ENCODE measurements around the gene TXNDC9.
"Not testable (repeated sequence)": the region's sequence is repeated elsewhere in the genome, so short reads cannot be mapped to it uniquely, and the experiment has no call there.

TXNDC9 gene, protein sequence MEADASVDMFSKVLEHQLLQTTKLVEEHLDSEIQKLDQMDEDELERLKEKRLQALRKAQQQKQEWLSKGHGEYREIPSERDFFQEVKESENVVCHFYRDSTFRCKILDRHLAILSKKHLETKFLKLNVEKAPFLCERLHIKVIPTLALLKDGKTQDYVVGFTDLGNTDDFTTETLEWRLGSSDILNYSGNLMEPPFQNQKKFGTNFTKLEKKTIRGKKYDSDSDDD

DNA sequence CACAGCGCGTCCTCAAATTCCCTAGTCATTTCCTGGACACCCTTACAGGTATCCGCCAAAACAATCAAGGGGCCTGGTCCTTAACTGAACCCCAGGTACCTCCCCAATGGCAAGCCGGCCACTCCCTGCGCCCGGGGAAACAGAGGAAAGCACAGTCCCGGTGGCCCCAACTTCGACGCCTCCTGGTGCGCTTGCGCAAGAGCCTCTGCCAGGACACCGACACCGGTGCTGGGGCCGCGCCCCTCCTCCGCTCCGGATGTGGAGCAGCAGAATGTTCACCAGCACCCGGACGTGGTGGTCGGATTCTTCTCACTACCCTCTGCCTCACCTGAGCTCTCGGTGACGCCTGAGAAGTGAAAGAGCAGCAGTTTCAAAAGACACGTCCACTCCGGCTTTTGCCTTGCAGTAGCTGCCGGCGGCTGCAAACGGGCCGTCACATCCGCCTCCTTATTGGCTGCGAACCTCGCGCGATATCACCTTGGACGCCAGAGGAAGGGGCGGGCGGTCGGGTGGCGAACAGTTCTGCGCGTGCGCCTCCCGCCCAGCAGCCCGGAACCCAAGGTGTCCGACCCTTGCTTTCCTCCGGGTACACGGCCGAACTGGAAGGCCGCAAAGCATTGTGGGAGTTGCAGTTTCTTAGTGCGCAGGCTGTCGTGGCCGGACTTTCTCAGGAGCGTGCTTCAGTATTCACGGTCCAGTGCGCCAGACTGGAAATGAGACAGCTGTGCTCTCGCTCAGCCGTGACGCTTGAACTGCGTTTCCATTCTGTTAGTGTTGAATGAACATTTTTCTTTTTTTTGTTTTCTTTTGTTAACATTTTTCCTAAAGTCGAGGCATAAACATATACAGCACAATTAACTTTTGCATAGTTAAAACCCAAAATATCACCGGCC is at the start of gene TXNDC9:
Gene TXNDC9 (minus strand): TSS at position 423 of the 893 bp plus-strand sequence. CDS start 3,123 bp downstream, outside the sequence.
- TF ChIP-seq GATA1 (IDR thresholded peaks at IDR 0.05; ENCODE audit: low read depth, low read length) (no peak), POLR2A (IDR thresholded peaks at IDR 0.05; ENCODE audit: low read length) (peak; percentile 93)

DNA sequence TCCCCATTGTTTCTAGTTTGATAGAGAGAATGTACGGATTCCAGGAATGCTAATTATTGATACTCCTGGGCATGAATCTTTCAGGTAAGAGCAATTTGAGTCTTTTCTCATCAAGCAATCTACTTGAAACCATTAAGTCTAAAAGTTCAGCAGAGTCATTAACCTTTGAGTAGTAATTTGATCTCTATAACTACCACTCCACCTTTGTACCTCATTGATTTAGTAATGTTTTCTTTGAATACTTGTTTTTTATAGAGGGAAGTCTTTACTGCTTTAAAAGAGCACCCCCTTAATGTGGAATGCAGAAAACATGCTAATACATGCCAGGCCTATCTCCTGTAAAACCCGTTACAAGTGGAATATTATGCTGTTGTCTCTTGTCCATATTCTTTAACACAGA is 46.0 kb upstream of the TXNDC9 start:
- DNase-seq: no peak
- TF ChIP-seq GATA1 (IDR thresholded peaks at IDR 0.05; ENCODE audit: low read depth, low read length): no peak
- no peak for TF ChIP-seq POLR2A (IDR thresholded peaks at IDR 0.05; ENCODE audit: low read length)

More for the DNA sequence above, at the start of gene TXNDC9:
- peak; percentile 100 for DNase-seq

DNA sequence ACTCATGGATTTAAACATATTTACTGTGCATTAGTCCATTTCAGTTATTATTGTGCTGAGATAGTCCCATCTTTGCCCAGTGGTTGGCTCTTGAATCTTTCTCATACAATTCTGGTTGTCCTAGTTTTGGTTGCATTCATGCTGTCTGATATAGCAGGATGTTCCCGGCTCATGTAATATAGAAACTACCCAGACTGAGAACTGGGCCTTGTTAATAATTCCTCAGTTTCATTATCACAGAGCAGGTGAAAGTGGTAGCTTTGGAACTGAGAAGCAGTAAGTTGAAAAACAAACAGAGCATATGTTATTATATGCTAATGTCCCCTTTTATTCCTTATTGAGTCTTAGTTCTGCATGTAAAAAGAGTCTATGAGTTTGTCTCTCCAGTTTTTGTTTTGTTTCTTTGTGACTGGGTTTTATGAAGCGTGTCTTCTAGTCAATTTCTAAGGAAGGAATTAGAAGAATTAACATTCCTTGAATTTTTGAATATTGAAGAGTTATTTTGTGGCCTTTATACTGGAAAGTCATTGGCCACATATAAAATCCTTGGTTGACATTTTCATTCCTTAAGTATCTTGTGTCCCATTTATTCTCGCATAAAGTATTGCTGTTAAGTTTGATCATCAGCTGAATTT is 44.4 kb upstream of the TXNDC9 start:
- DNase-seq: no peak

DNA sequence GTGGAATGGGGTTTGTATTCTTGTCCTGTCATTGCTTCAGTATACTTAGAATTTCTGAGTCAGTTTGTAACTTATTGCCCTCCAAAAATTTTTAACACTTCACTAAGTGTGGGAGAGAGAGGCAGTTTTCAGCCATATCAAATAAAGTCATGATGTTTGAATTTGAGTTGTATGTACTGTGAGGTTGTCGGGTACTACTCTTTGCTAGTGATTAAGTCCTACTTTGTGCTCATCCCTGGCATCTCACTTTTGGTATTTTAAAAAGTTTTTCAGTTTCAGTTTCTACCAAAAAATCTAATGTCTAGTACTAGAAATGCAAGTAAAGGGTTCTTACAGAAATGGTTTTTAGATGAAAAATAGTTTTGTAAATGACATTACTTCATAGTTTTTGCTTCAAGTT is 41.7 kb upstream of the TXNDC9 start:
- no peak for DNase-seq
- TF ChIP-seq POLR2A (IDR thresholded peaks at IDR 0.05; ENCODE audit: low read length) (no peak), GATA1 (IDR thresholded peaks at IDR 0.05; ENCODE audit: low read depth, low read length) (no peak)

More for the DNA sequence above, 44.4 kb upstream of the TXNDC9 start:
- TF ChIP-seq GATA1 (IDR thresholded peaks at IDR 0.05; ENCODE audit: low read depth, low read length) (no peak), POLR2A (IDR thresholded peaks at IDR 0.05; ENCODE audit: low read length) (no peak)

DNA sequence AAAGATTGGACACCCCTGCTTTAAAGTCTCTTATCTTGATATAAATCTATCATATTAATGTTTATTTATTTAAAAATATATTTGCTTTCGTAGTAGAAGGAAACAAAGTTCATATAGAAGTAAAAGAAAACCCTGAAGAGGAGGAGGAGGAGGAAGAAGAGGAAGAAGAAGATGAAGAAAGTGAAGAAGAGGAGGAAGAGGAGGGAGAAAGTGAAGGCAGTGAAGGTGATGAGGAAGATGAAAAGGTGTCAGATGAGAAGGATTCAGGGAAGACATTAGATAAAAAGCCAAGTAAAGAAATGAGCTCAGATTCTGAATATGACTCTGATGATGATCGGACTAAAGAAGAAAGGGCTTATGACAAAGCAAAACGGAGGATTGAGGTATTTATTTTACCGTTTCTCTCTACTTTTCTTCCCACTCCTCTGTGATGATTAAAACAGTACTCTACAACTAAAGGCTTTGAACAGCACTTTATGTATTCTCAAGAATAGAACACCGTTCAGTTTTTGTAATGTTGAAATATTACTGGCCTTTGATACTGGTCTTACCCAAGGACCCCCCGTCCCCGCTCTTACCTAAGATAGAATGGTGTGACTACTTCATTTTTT is 40.2 kb upstream of the TXNDC9 start:
- TF ChIP-seq POLR2A (IDR thresholded peaks at IDR 0.05; ENCODE audit: low read length): no peak
- no peak for TF ChIP-seq GATA1 (IDR thresholded peaks at IDR 0.05; ENCODE audit: low read depth, low read length)
- DNase-seq: no peak

DNA sequence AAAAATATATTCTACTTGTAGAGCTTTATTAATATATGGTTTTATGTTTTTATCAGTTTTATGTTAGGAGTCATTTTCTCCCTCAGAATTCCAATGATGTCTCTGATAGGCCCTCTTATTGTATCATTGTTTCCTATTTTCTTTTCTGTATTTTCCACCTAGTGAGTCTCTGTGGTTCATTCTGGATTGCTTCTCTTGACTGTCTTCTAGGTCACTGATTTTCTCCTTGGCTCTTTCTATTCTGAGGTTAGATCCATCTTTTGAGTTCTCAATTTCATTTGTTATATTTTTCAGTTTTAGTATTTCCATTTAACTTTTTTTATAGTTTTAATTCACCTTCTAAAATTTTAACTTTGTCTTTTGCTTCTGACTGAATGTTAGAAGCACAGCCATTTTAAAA is 38.6 kb upstream of the TXNDC9 start:
- DNase-seq: no peak
- TF ChIP-seq GATA1 (IDR thresholded peaks at IDR 0.05; ENCODE audit: low read depth, low read length) (no peak), POLR2A (IDR thresholded peaks at IDR 0.05; ENCODE audit: low read length) (no peak)

DNA sequence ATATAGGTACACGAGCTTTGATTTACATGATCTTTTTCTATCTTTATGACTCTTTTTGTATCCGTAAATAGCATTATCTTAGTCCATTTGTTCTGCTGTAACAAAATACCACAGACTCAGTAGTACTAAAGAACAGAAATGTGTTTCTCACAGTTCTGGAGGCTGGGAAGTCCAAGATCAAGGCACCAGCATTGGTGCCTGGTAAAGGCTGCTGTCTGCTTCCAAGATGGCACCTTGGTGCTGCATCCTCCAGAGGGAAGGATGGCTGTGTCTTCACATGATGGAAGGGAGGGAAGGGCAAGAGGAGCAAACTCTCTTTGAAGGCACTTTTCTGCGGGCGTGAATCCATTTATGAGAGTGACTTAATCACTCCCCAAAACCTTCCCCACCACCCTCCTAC is 37.0 kb upstream of the TXNDC9 start:
- TF ChIP-seq GATA1 (IDR thresholded peaks at IDR 0.05; ENCODE audit: low read depth, low read length): no peak
- no peak for TF ChIP-seq POLR2A (IDR thresholded peaks at IDR 0.05; ENCODE audit: low read length)

DNA sequence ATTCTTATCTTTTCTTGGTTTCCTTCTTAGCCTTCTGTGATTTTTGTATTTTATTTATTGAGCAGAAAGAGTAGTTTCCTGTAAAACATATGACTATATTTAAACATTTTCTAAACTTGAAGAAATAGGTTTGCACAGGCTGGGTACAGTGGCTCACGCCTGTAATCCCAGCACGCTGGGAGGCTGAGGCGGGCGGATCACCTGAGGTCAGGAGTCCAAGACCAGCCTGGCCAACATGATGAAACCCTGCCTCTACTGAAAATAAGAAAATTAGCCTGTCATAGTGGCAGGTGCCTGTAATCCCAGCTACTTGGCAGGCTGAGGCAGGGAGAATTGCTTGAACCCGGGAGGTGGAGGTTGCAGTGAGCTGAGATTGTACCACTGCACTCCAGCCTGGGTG is 32.7 kb upstream of the TXNDC9 start:
- not testable (repeated sequence) for DNase-seq

More for the DNA sequence above, 37.0 kb upstream of the TXNDC9 start:
- DNase-seq: no peak

DNA sequence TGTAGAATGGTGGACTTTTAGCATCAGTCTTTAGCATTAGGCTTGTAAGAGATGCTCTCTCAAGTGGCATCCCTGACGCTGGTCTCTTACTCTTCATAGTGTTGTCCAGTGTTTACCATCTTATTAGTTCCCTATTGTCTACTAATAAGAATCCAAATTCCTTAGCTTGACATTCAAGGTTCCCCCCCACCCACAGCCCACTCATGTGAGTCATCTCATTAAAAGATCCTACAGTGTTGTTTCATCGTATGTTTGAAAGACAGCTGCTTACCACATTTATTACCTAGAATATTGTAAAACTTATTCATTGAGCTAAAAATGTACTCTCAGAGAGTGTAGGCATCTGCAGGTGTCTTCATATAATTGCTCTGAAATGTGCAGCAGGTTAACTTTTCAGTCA is 29.5 kb upstream of the TXNDC9 start:
- no peak for DNase-seq

DNA sequence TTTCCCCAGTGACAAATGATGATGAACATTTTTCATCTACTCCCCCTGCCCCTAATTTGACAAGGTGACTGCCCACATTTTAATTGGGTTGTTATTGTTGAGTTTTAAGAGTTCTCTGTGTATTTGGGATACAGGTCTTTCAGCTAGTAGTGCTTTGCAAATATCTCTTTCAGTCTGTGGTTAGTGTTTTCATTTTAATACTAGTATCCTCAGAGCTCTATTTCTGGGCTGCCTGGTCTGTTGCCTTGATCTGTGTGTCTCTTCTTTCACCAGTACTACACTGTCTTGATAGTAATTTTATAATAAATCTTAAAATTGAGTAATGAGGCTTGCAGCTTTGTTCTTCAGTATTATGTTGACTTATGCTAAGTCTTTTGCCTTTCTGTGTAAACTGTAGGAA is 20.7 kb upstream of the TXNDC9 start:
- DNase-seq: no peak
- TF ChIP-seq POLR2A (IDR thresholded peaks at IDR 0.05; ENCODE audit: low read length) (no peak), GATA1 (IDR thresholded peaks at IDR 0.05; ENCODE audit: low read depth, low read length) (no peak)

More for the DNA sequence above, 29.5 kb upstream of the TXNDC9 start:
- TF ChIP-seq POLR2A (IDR thresholded peaks at IDR 0.05; ENCODE audit: low read length) (no peak), GATA1 (IDR thresholded peaks at IDR 0.05; ENCODE audit: low read depth, low read length) (no peak)

DNA sequence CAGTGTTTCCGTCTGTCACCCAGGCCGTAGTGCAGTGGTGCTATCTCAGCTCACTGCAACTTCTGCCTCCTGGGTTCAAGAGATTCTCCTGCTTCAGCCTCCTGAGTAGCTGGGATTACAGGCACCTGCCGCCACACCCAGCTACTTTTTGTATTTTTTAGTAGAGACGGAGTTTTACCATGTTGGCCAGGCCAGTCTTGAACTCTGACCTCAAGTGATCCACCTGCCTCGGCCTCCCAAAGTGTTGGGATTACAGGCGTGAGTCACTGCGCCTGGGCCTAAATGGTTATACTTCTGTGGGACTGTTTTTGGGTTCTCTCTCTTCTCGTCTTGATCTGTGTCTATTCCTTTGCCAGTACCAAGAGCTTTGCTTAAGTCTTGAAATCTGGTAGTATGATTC is 18.7 kb upstream of the TXNDC9 start:
- not testable (repeated sequence) for DNase-seq

DNA sequence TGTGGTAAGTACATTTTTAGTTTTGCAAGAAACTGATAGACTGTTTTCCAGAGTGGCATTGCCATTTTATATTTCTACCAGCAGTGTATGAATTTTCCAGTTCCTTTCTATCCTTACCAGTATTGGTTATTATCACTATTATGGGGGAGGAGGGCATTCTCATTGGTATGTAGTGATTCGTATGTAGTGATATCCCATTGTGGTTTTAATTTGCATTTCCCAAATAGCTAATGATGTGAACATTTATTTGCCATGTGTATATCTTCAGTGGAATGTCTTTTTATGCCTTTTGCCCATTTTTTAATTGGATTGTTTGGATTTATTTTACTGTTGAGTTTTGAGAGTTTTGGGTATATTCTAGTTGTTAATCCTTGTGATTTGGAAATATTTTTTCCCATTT is 17.9 kb upstream of the TXNDC9 start:
- DNase-seq: no peak
- TF ChIP-seq GATA1 (IDR thresholded peaks at IDR 0.05; ENCODE audit: low read depth, low read length): no peak
- no peak for TF ChIP-seq POLR2A (IDR thresholded peaks at IDR 0.05; ENCODE audit: low read length)

DNA sequence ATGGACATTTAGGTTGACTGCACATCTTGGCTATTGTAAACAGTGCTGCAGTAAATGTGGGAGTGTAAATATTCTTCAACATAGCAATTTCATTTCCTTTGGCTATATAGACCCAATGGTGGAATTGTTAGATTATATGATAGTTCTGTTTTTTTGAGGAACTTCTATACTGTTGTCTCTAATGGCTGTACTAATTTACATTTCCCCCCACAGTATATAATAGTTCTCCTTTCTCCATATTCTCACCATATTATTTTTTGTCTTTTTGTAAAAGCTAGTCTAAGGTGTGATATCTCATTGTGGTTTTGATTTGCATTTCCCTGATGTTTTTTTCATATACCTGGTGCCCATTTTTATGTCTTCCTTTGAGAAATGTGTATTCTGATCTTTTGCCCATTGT is 14.1 kb upstream of the TXNDC9 start:
- no peak for TF ChIP-seq POLR2A (IDR thresholded peaks at IDR 0.05; ENCODE audit: low read length)
- no peak for TF ChIP-seq GATA1 (IDR thresholded peaks at IDR 0.05; ENCODE audit: low read depth, low read length)

DNA sequence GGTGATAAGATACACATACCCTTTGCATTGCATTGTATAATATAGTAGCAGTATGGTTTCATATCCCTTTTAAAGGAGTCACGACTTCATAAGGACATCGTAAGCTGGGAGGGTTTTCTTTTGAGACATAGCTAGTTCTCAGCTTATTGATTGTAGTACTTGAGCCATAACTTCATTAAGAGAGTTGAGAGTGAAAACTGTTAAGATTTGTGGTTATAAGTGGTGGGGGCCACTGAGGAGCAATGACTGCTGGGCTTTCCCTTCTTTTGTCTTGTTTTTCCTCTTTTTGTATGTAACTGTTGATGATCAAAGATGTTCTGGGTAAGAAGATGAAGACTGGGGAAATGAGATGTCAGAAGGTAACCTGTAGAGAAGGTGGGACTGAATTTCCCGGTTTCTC is 12.0 kb upstream of the TXNDC9 start:
- DNase-seq: no peak
- TF ChIP-seq GATA1 (IDR thresholded peaks at IDR 0.05; ENCODE audit: low read depth, low read length) (no peak), POLR2A (IDR thresholded peaks at IDR 0.05; ENCODE audit: low read length) (no peak)

More for the DNA sequence above, 14.1 kb upstream of the TXNDC9 start:
- DNase-seq: no peak

All from erythroblast (primary cell).